ENCODE results near the gene IZUMO4. TPM values are rescaled to one million over a fixed set of nuclear protein-coding genes. Genes with fewer than 3 reads are reported as not detected.

Gene IZUMO4, protein sequence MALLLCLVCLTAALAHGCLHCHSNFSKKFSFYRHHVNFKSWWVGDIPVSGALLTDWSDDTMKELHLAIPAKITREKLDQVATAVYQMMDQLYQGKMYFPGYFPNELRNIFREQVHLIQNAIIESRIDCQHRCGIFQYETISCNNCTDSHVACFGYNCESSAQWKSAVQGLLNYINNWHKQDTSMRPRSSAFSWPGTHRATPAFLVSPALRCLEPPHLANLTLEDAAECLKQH
- 10 to 100 TPM; 15.2 to 16.6 TPM for total RNA-seq

DNA sequence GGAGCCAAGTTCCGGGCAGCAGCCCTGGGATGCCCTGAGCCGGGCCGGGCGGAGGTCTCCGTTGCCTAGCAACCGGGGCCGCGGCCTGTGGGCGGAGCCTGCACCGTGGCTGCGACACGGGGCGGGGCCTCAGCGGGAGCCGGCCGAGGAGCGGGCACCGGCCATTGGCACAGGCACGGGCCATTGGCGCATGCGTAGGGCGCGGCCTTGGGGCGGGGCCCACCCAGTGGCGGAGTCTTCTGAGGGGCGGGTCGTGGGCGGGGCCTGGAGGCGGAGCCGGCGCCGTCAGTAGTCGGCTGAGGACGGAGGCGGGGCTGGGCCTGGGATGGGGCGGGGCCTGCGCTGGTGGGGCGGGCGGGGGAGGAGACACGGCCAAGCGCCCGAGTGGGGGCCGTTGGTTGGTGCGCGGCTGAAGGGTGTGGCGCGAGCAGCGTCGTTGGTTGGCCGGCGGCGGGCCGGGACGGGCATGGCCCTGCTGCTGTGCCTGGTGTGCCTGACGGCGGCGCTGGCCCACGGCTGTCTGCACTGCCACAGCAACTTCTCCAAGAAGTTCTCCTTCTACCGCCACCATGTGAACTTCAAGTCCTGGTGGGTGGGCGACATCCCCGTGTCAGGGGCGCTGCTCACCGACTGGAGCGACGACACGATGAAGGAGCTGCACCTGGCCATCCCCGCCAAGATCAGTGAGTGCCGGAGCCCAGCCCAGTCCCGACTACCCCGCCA is at the start of gene IZUMO4:
TSS of gene IZUMO4 (plus strand) at position 436 of the 723 bp plus-strand sequence. CDS start at position 467, 31 bp downstream.
- CTCF ChIA-PET, result interaction anchor here (0.6 to 0.9 kb wide), 2 partner anchors 164 to 209 kb away, joined by 3 to 4 read pairs; no protein-coding TSS in a partner anchor
- DNase-seq (peak; percentile 100), ATAC-seq (peak; percentile 85)
- no peaks in the 10 kb centered on the region for H3K27me3 Mint-ChIP-seq
- intact Hi-C loops (cut with DNase I, micrococcal nuclease), result loop anchor here (1.0 to 10.0 kb wide), 23 partner anchors 9 to 832 kb away; partner anchors contain the start of genes AP3D1 (in 2 of the 2), ADAT3 (in 1 of the 2), BTBD2 (in 1 of the 2) and CIRBP (in 1 of the 2)
- POLR2A ChIA-PET, result interaction anchor here (0.6 to 1.0 kb wide), 3 partner anchors 45 to 63 kb away, joined by 3 read pairs; partner anchors contain the start of gene AP3D1
- H3K27ac Mint-ChIP-seq, result peak within 1 kb of the TSS; percentile 94
- H3K9me3 Mint-ChIP-seq (ENCODE audit: low read depth), result no peaks in the 10 kb centered on the region
- H3K36me3 Mint-ChIP-seq (ENCODE audit: low read depth), result peaks cover 27% of the 10 kb centered on the region
- H3K4me3 Mint-ChIP-seq, result peak within 1 kb of the TSS; percentile 98
- H3K4me1 Mint-ChIP-seq, result peaks cover 35% of the 10 kb centered on the region

DNA sequence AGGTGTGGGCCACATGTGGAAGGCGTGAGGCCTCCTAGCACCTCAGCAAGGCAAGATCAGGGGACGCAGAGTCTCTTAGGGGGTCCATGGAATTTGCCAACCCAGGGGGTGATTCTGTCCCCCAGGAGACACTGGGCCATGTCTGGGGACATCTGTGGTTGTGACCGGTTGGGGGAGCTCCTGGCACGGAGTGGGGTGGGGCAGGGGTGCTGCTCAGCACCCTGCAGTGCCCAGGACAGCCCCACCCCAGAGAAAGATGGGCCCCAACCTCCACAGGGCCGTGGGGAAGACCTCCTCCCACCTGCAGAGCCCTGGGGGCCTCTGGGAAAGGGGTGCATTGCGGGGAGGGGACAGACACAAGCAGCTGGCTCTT is 49.7 kb upstream of the IZUMO4 start:
- Mint-ChIP-seq H3K36me3 (ENCODE audit: low read depth) (peaks cover 12% of the 10 kb centered on the region), H3K4me3 (no peak overlapping the region), H3K27me3 (no peaks in the 10 kb centered on the region), H3K9me3 (ENCODE audit: low read depth) (no peaks in the 10 kb centered on the region), H3K4me1 (peaks cover 39% of the 10 kb centered on the region), H3K27ac (peak overlapping the region; percentile 55)
- ChIA-PET POLR2A (no interaction called here), CTCF (interaction anchor here (0.5 kb wide), 1 partner anchor 519 kb away, joined by 3 read pairs; no protein-coding TSS in a partner anchor)
- no peak for ATAC-seq
- intact Hi-C loops (cut with DNase I, micrococcal nuclease), result no loop called here
- DNase-seq, result no peak

DNA sequence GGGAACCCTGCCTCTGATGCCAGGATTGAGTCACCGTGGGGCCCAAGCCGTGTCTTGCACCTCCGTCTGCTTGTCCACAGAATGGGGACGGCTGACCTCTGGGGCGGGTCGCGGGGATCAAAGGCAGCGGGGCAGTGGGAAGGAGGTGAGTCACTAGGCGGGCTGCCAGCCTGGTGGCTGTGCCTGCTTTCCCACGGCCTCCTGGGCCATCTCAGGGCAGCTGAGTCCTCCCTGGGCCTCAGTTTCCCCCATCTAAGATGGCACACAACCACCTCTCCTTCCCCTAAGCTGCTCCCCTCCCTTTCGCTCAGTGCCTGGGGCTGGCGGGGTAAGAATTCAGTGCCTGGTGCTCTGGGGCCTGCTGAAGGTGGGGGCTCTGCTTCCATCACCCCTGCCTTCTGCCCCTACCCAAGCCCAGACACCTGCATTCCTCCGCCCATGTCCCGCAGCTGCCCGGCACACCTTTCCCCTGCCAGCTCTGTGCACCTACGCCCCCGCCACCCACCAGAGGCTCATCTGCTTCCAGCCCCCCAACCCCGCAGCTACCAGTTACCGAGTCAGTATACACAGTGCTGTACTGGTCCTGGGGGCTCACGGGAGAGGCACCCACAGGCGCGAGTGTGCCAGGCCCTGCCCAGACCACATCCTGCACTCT is 49.1 kb upstream of the IZUMO4 start:
- intact Hi-C loops (cut with DNase I, micrococcal nuclease), result no loop called here
- ChIA-PET POLR2A (no interaction called here), CTCF (interaction anchor here (0.5 kb wide), 1 partner anchor 518 kb away, joined by 3 read pairs; no protein-coding TSS in a partner anchor)
- peak; percentile 61 for DNase-seq
- Mint-ChIP-seq H3K4me1 (peaks cover 44% of the 10 kb centered on the region), H3K27ac (peak overlapping the region; percentile 55), H3K4me3 (peak overlapping the region; percentile 16), H3K9me3 (ENCODE audit: low read depth) (no peaks in the 10 kb centered on the region), H3K36me3 (ENCODE audit: low read depth) (peaks cover 10% of the 10 kb centered on the region), H3K27me3 (no peaks in the 10 kb centered on the region)
- no peak for ATAC-seq

DNA sequence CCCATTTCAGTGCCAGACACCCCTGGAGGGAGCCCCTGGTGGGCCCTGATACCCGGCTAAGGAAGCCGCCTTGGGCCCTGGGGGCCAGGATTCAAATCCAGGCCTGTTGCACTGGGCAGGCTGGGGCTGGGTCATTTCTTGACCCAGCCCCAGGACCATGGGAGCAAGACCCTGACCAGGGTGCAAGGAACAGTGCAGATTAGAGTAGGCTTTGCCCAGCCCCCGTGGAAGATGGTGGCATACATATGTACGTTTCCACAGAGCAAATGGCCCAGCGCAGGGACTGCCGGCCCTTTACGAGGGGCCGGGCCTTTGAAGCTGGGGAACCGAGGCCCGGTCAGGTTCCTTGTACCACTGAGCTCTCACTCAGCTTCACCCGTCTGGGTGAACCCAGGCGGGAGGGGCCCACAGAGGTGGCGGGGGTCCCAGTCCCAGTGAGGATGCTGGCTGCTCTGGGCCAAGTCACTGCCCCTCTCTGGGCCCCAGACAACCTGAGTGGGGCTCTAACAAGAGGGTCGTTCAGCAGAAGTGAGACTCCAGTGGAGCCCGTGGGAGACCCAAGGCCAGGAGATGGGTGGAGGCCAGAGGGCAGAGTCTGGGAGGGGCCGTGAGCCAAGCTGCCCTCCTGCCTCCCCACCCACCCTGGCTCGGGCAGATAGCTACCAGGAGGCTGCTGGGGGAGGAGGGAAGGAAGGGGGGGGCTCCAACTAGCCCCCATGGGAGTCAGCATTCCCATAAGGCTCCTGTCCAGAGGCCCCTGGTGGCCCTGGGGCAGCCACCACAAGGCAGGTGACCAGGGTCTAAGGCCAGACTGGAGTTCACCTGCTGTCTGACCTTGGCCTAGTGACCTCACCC is 48.4 kb upstream of the IZUMO4 start:
- no peaks in the 10 kb centered on the region for H3K9me3 Mint-ChIP-seq (ENCODE audit: low read depth)
- ChIA-PET CTCF (interaction anchor here (0.9 kb wide), 1 partner anchor 14 kb away, joined by 3 read pairs; no protein-coding TSS in a partner anchor), POLR2A (interaction anchor here (1.4 kb wide), 1 partner anchor 11 kb away, joined by 3 read pairs; no protein-coding TSS in a partner anchor)
- H3K36me3 Mint-ChIP-seq (ENCODE audit: low read depth), result peaks cover 8% of the 10 kb centered on the region
- peak overlapping the region; percentile 16 for H3K4me3 Mint-ChIP-seq
- no peaks in the 10 kb centered on the region for H3K27me3 Mint-ChIP-seq
- peaks cover 44% of the 10 kb centered on the region for H3K4me1 Mint-ChIP-seq
- ATAC-seq (no peak), DNase-seq (no peak)
- peak overlapping the region; percentile 47 for H3K27ac Mint-ChIP-seq
- intact Hi-C loops (cut with DNase I, micrococcal nuclease), result no loop called here

DNA sequence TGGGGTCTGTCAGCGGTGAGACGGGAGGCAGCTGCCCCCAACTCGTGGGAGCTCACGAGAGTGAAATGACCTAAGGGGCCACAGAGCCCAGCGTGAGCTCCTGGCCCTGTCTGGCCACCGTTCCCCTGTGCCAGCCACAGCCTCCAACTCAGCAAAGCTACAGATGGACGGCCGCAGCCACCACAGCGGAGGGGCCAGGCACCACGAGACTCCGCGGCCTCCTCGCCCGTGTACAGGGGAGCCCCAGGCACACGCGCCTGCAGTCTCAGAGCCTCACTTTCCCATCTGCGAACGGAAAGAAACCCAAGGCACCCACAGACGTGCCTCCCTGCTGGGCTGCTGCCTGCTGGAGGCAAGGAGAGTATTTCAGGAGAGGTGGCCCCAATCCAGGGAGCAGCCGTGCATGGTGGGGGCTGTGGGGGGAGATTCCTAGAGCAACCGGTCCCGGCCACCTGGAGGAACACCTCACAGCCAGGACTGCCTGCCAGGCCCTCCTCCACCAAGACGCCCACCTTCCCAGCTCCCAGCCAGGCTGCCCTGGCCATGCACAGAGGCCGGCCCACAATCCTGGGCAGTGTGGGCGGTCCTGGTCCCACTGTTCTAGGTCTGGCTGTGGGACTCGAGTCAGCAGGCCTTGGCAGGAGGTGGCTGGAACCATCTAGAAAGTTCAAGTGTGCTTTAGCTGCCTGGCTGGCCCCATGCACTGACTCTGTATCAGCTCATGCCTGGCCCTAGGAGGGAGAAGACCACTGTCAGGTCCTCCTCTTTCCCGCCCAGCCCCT is 47.6 kb upstream of the IZUMO4 start:
- ChIA-PET POLR2A (interaction anchor here (1.4 kb wide), 1 partner anchor 12 kb away, joined by 3 read pairs; no protein-coding TSS in a partner anchor), CTCF (interaction anchor here (0.6 to 1.0 kb wide), 3 partner anchors 14 to 130 kb away, joined by 3 read pairs; no protein-coding TSS in a partner anchor)
- H3K27ac Mint-ChIP-seq, result peak overlapping the region; percentile 77
- no peaks in the 10 kb centered on the region for H3K9me3 Mint-ChIP-seq (ENCODE audit: low read depth)
- no peak for ATAC-seq
- no peaks in the 10 kb centered on the region for H3K27me3 Mint-ChIP-seq
- DNase-seq, result no peak
- peaks cover 40% of the 10 kb centered on the region for H3K4me1 Mint-ChIP-seq
- peaks cover 6% of the 10 kb centered on the region for H3K36me3 Mint-ChIP-seq (ENCODE audit: low read depth)
- peak overlapping the region; percentile 82 for H3K4me3 Mint-ChIP-seq
- intact Hi-C loops (cut with DNase I, micrococcal nuclease), result no loop called here

DNA sequence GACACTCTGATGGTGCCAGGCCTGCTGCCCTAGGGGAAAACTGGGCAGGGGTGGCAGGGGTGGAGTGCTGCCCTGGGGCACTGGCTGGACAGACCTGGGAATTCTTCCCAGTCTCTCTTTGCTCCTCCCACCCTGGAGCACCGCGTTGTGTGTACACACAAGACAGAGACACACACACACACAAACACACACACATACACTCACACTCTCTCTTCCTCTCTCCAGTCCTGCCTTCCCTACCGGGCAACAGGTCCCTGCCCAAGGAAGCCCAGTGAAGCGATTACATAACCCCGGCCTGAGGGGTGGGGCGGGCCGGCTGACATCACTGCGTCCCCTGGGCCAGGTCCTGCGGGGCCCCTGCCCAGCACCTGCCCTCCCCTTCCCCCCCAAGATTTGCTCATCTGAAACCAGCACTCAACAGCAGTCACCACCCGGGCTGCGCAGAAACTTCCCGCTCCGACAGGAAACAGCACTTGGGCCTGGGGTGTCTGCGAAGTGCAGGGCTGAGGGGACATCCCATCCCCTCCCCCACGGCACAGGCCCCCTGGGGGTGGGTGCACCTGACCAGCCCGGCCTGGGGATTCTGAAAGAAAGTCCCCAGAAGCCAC is 46.9 kb upstream of the IZUMO4 start:
- ChIA-PET POLR2A (interaction anchor here (0.9 to 1.4 kb wide), 2 partner anchors 8 to 12 kb away, joined by 3 read pairs; no protein-coding TSS in a partner anchor), CTCF (interaction anchor here (1.0 kb wide), 1 partner anchor 18 kb away, joined by 3 read pairs; no protein-coding TSS in a partner anchor)
- intact Hi-C loops (cut with DNase I, micrococcal nuclease), result loop anchor here (1.0 to 2.0 kb wide), 2 partner anchors 8 to 35 kb away; no protein-coding TSS in a partner anchor
- DNase-seq (peak; percentile 79), ATAC-seq (peak; percentile 25)
- Mint-ChIP-seq H3K36me3 (ENCODE audit: low read depth) (peaks cover 6% of the 10 kb centered on the region), H3K4me1 (peaks cover 43% of the 10 kb centered on the region), H3K27me3 (no peaks in the 10 kb centered on the region), H3K9me3 (ENCODE audit: low read depth) (no peaks in the 10 kb centered on the region), H3K27ac (peak overlapping the region; percentile 77), H3K4me3 (peak overlapping the region; percentile 82)

DNA sequence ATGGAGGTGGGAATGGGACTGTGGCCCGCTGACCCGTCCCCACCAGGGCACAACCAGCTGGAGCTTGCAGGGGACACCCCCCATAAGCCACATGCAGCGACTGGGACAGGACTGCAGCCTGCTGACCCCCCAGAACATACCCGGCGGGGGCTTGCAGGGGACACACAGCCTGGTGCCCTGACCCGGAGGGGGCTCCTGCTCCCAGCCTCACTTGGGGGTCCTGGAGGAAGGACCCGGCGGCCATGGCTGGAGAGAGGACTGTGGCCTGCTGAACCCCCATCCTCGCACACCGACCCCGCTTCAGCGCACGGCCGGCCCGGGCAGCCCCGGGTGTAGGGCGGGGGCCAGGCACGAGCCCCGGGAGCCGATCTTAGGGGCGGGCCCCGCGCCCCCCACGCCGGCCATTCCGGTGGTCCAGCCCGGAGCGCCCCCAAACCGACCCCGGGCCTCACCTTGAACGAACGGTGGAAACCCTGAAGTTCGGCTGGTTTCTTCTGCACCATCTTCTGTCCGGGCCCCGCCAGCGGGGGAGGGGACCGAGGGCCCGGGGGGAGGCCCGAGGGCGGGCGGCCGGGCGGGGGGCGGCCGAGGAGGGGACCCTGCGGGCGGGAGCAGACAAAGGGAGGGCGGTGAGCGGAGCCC is 46.2 kb upstream of the IZUMO4 start:
- Mint-ChIP-seq H3K4me1 (peaks cover 47% of the 10 kb centered on the region), H3K9me3 (ENCODE audit: low read depth) (no peaks in the 10 kb centered on the region), H3K4me3 (peak overlapping the region; percentile 82), H3K36me3 (ENCODE audit: low read depth) (peaks cover 6% of the 10 kb centered on the region), H3K27ac (peak overlapping the region; percentile 13), H3K27me3 (no peaks in the 10 kb centered on the region)
- ChIA-PET POLR2A (interaction anchor here (0.9 kb wide), 1 partner anchor 8 kb away, joined by 3 read pairs; no protein-coding TSS in a partner anchor), CTCF (no interaction called here)
- ATAC-seq (no peak), DNase-seq (no peak)
- intact Hi-C loops (cut with DNase I, micrococcal nuclease), result loop anchor here (1.0 to 2.0 kb wide), 2 partner anchors 8 to 34 kb away; no protein-coding TSS in a partner anchor

DNA sequence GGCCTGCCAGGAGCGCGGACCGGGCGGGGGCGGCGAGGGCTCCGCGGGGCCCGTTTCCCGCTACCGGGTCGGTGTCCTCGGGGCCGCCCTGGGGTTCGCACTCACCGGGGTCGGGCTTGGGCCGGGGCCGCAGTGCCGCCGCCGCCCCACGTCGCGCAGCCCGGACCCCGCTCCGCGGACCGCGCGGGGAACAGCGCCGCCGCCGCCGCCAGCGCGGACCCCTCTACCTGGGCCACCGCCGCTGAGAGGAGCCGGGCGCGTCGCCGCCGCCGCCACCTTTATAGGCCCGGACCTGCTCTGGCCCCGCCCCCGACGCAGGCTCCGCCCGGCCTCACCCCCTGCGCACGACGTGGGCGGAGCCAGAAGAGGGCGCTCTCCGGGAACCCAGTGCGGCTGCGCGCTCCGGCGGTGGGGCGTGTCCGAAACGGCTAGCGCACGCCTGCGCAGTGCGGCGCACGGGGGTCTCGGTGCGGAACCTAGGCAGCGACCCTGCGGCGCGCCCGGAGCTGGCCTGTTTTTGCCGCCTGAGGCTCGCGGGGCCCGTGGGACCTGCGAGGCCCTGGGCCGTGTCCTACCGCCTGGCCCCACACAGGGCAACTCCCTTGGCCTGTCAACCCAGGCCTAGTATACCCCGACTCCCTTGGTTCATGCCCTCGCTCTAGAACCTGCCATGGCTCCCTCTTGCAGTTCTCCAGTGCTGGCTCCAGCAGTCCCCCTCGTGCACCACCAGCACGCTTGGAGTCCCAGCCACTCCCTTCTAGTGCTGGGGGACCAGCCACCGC is 45.5 kb upstream of the IZUMO4 start, which contains the start of gene MKNK2:
TSS of gene MKNK2 (minus strand) at position 254 of the 782 bp plus-strand sequence. CDS start 393 bp downstream, outside the sequence.
- ChIA-PET CTCF (interaction anchor here (1.3 to 1.4 kb wide), 2 partner anchors 11 to 19 kb away, joined by 3 read pairs; no protein-coding TSS in a partner anchor), POLR2A (interaction anchor here (0.6 to 2.7 kb wide), 4 partner anchors 10 to 148 kb away, joined by 3 to 20 read pairs (median 8); partner anchors contain the start of gene MOB3A)
- Mint-ChIP-seq H3K9me3 (ENCODE audit: low read depth) (no peaks in the 10 kb centered on the region), H3K4me1 (peaks cover 51% of the 10 kb centered on the region), H3K27me3 (no peaks in the 10 kb centered on the region), H3K4me3 (peak within 1 kb of the TSS; percentile 82), H3K36me3 (ENCODE audit: low read depth) (peaks cover 6% of the 10 kb centered on the region), H3K27ac (peak within 1 kb of the TSS; percentile 94)
- intact Hi-C loops (cut with DNase I, micrococcal nuclease), result loop anchor here (1.0 to 2.0 kb wide), 7 partner anchors 9 to 100 kb away; partner anchors contain the start of genes AP3D1 (in 1 of the 2), IZUMO4 (in 1 of the 2) and MOB3A (in 1 of the 2)
- DNase-seq (peak; percentile 98), ATAC-seq (peak; percentile 80)

All from activated CD4-positive, alpha-beta T cell treated with anti-CD3 and anti-CD28 coated beads for 36 hours (primary cell).